WI38 (cell line): Measurements from ENCODE around the gene TMOD2.

Experiments used
- H3K4me3 ChIP-seq: 2 replicates; pipeline ENCODE4 v1.5.1; 2011; ENCODE audit warnings: low read depth, mild to moderate bottlenecking, control low read depth, low read length
- TF ChIP-seq, protein P1 (sequence below): IDR thresholded peaks from 2 replicates; pipeline ENCODE4 v1.5.1; 2012; ENCODE audit warnings: low read depth, mild to moderate bottlenecking, control low read depth, low read length

The TMOD2 gene

DNA sequence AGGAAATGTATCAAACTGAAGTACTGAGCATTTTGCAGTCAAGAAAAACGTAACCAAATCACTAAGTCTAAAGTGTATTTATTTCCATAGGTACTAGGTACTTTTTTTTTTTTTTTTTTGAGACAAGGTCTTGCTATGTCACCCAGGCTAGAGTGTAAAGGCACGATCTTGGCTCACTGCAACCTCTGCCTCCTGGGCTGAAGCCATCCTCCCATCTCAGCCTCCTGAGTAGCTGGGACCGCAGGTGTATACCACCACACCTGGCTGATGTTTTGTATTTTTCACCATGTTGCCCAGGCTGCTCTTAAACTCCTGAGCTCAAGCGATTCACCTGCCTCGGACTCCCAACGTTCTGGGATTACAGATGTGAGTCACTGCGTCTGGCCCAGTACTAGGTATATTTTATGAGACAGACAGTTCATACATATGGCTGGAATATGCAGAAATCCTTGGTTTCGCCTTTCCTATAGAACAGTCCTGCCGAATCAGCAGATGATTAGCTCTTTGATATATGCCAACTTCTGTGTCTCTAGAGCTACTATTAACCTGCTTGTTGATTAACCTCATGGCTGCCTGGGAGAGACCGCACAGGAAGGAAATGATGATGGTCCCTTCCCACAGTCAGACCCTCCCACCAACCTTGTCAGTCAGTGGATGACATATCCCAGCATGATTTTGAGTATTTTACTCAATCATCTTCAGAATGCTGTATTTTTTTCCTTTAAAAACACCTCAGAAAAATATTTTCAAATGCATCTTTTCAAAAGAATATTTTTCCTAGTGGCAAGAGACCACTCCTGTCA is 110.4 kb downstream of the TMOD2 start:
- TF ChIP-seq, protein P1, sequence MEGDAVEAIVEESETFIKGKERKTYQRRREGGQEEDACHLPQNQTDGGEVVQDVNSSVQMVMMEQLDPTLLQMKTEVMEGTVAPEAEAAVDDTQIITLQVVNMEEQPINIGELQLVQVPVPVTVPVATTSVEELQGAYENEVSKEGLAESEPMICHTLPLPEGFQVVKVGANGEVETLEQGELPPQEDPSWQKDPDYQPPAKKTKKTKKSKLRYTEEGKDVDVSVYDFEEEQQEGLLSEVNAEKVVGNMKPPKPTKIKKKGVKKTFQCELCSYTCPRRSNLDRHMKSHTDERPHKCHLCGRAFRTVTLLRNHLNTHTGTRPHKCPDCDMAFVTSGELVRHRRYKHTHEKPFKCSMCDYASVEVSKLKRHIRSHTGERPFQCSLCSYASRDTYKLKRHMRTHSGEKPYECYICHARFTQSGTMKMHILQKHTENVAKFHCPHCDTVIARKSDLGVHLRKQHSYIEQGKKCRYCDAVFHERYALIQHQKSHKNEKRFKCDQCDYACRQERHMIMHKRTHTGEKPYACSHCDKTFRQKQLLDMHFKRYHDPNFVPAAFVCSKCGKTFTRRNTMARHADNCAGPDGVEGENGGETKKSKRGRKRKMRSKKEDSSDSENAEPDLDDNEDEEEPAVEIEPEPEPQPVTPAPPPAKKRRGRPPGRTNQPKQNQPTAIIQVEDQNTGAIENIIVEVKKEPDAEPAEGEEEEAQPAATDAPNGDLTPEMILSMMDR: no peak
- H3K4me3 ChIP-seq: no peak overlapping the region

DNA sequence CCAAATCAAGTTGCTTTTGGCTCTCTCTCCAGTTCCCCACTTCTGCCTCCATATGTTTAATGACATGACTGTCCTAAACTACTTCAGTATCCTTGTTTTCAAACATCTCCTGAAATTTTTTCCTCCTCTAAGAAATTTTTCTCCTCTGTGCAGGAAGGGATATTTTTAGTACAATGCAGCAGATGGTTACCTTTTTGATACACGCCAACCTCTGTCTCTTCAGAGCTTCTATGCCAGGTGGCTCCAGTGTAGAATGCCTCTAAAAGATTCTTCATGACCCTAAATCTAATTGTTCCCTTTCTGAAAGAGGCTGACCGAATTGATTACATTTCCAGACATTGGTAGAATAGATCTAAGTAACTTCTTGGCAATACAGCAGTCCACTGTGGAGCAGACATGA is 111.7 kb downstream of the TMOD2 start:
- H3K4me3 ChIP-seq: no peak overlapping the region
- TF ChIP-seq, protein P1: no peak

DNA sequence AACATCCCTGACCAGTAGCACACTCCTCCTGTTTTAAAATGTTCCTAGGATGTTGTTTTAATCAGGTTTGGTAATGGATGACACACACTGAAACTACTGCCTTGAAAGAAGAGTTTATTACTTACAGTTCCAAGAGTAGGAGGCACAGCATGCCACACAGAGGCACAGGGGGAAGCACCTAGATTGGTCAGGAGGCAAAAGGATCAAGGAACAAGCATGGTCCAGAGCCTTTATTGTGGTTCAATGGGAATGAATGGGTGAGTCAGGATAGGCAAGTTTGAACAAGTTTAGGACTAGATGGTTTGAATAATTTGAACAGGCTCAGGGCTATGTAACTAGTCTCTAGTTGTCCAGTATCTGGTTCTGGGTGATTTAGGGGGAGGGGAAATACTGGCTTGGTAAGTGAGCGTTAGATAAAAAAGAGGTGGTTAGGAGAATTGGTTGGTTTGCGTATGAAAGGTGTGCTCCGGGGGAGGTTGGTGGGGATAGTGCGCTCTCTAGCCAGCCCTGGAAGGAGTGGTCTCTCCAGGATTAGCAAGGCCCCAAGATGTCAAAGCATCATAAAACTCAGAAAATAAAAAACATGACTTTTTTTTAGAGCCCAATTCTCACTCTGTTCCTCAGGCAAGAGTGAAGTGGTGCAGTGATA is 113.1 kb downstream of the TMOD2 start:
- TF ChIP-seq, protein P1: no peak
- no peak overlapping the region for H3K4me3 ChIP-seq

DNA sequence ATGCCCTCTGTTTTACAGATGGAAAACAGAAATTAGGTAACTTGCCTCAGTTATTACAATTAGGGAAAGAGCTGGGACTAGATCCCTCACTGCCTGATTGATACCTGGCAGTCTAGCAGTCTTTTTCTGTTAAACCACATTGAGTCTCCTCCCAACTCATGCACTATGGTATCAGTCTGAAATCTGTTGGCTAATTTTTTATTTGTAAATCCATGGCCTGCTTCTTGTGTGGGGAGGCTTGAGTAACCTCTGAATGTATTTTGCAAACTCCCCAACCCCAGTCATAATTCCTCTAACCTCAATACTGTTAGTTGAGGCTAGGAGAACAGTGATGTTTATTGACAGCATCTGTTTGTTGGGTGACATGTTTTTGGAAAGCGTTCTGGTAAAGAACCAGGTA is 113.9 kb downstream of the TMOD2 start:
- TF ChIP-seq, protein P1: no peak
- H3K4me3 ChIP-seq: no peak overlapping the region
